ENCODE results near the gene RAD51B.

- TF ChIP-seq CTCF (IDR thresholded peaks at IDR 0.05; ENCODE audit: insufficient read depth, low read length) (no peak), POLR2AphosphoS5 (IDR thresholded peaks at IDR 0.05; ENCODE audit: low read depth) (no peak), SPI1 (IDR thresholded peaks at IDR 0.05; ENCODE audit: borderline replicate concordance, low read depth) (no peak), GABPA (IDR thresholded peaks at IDR 0.05; ENCODE audit: low read depth) (no peak), REST (IDR thresholded peaks at IDR 0.05; ENCODE audit: insufficient replicate concordance, low read depth) (no peak)
These were observed 115.8 kb downstream of the RAD51B start for GRCh38 chr14:67935371-67935770.

Measured in HL-60 (cell line).